Activated CD4-positive, alpha-beta T cell treated with anti-CD3 and anti-CD28 coated beads, Interleukin-2, amount 50 U/mL, for 16 hours (primary cell): ENCODE measurements around the gene MYO7B.

Source experiments
- DNase-seq: peaks from one replicate; pipeline ENCODE4 v3.0.0-alpha.2; 2020

MYO7B gene

GRCh38 chr2:127670055-127670956 lies 134.8 kb downstream of the MYO7B start:
- no peak for DNase-seq

DNA sequence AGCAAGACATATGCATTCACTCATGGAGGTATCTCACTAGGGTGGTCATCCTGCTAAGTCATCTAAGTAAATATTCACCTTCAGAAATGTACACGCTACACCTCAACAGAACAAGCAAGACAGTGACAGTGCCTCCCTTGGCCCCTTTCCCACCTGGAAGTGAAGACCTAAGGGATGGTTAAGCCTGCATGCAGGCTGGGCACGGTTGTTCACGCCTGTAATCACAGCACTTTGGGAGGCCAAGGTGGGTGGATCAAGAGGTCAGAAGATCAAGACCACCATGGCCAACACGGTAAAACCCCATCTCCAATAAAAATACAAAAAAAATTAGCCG lies 135.4 kb downstream of the MYO7B start:
- no peak for DNase-seq

DNA sequence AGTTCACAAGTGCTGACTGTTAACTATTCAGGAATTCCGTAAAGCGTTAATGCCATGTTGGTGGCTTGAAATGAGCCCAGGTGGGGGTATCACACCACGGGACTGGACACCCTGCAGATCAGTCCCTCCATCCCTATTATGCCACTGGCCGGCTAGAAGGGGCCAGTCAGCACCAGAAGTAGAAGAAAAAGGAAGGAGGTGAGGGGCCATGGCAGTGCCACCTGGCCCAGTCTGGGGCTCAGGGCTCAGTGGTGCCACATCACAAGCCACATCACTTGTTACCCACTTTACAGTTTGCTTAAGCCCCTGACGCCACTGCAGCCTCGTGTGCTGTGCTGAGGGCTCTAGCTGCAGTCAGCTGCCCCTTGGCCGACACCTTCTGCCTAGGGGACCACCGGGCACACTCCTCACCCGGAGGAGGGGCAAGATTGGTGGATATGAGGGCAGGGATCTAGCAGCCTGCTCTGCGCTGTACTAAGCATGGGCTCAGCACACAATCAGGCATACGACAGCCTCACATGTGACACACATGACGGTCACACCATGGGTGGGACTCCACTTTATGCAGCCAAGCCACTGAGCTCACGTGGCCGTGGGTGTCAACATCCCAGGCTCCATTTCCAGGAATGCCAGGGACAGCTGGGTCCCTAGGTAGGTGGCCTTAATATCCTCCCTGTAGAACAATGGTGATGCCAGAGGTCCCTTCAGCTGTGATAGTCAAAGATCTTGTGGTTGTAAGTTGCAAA lies 136.2 kb downstream of the MYO7B start:
- no peak for DNase-seq

- no peak for DNase-seq
Observed at GRCh38 chr2:127672341-127673224, 137.1 kb downstream of the MYO7B start.

- DNase-seq, result no peak
Observed at GRCh38 chr2:127673291-127674069, 138.0 kb downstream of the MYO7B start.

DNA sequence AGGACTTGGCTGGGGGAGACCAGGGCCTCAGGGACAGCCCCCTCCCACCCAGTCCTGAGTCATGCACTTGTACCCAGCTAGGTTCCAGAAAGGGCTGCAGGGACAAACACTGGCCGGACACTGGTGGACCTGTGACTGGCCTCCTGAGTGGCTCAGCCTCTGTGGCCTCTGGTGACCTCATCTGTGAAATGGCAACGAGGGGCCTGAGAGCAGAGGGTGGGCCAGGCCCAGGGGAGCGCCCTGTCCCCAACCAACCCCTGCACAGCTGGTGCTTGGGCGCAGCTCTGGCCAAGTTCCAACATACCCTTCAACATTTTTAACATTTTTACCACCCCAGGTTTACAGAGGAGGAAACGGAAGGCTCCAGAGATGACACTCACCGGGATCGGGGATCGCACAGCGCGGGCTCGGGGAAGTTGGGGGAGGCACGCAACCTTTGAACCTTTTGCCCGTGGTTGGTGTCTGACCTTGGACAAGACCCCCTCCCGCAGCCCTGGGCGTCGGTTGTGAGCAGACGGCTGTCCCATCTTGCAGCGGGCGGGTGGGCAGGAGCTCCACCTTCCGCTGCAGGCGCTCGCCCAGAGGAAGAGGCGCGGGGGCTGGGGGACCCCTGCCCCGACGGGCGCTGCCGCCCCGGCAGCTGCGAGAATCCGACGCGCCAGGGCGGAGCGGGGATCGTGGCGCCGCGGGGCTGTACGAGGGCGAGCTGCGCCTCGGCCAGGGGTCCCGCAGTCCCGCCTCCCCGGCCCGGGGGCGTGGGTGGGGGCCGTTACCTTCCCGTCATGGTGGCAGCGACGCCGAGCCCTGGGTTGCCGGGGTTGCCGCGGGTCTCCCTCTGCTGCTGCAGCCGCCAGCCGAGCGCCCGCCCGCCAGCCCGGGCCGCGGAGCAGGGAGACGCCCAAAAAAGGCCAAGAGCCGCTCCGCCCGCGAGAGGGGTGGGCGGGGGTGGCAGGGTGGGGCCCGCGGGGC lies 139.0 kb downstream of the MYO7B start:
- no peak for DNase-seq

- no peak for DNase-seq
Observed at GRCh38 chr2:127675331-127676261, 140.1 kb downstream of the MYO7B start, which contains the start of gene LIMS2. Gene LIMS2 (minus strand): TSS chr2:127675530. CDS start chr2:127675024, 506 bp downstream.

DNA sequence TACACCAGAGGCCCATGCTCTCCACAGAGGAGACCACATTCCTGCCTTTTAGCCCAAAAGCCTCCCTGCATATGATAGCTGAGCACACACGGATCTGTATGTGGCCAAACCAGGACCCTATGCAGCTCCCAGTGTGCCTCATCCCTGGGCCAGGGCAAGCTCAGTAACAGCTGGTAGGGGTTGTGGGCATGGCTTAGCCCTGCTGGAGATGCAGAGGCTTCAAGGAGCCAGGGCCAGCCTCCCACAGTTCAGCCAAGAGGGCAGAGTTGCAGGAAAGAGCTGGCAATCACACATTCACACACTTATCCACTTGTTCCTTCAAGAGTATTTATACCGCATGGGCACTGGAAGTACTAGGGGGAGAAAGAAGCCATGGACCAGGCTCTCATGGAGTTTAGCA lies 141.4 kb downstream of the MYO7B start:
- no peak for DNase-seq

GRCh38 chr2:127678531-127678930 lies 143.0 kb downstream of the MYO7B start:
- no peak for DNase-seq

GRCh38 chr2:127678991-127679390 lies 143.5 kb downstream of the MYO7B start:
- no peak for DNase-seq

DNA sequence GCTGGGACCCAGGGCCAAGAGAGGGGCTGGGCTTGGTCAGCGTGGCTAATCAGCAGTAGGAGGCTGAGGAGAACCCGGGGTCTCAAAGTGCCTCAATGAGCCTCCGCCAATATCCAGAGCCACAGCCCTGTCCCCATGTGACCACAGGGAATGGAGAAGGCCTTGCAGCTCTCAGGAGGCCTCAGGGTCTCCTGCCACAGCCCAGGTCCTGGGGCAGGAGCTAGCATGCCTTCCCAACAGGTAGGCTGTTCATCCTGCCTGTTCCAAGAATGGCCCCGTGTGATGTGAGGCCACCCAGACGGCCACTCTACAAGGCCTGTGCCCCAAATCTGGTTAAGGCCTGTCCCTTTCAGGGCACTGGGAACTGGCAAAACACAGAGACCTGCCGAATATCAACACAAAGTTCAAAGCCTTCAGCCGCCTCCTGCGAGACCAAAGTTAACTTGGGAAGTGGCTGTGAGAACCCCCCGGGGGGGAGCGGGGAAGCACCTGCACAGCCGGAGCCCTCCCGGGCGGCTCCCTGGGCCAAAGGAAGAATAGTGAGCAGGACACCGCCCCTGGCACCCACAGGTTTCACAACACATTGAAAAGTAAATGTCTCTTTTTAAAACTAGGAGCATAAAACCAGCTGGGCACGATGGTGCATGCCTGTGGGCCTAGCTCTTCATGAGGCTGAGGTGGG lies 144.3 kb downstream of the MYO7B start:
- no peak for DNase-seq

DNA sequence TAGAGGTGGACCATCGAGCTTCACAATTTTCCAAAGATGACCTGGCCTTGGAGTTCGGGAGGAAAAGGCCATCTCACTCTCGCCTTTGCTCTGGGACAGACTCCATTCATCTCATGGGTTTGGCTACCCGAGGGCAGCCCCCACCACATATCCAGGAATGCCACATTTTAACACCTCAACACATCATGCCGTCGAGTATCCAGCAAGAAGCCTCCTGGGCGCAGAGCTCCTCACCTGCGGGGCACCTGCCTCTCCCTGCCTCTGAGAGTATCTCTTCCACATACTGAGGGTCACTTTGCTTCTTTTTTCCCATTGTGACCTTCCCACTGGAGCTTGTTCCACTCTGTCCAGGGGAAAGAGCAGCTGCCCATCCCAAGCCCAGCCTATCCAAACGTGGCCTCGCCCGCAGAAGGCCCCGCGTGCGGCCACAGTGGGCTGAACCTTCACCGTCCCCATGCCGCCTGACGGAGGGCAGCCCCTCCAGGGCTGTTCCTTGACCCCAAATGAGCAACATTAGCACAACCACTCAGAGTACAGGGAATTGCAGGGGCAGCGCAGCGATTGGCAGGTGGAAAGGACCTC lies 145.3 kb downstream of the MYO7B start:
- no peak for DNase-seq

GRCh38 chr2:127681288-127681804 lies 145.9 kb downstream of the MYO7B start:
- no peak for DNase-seq

DNA sequence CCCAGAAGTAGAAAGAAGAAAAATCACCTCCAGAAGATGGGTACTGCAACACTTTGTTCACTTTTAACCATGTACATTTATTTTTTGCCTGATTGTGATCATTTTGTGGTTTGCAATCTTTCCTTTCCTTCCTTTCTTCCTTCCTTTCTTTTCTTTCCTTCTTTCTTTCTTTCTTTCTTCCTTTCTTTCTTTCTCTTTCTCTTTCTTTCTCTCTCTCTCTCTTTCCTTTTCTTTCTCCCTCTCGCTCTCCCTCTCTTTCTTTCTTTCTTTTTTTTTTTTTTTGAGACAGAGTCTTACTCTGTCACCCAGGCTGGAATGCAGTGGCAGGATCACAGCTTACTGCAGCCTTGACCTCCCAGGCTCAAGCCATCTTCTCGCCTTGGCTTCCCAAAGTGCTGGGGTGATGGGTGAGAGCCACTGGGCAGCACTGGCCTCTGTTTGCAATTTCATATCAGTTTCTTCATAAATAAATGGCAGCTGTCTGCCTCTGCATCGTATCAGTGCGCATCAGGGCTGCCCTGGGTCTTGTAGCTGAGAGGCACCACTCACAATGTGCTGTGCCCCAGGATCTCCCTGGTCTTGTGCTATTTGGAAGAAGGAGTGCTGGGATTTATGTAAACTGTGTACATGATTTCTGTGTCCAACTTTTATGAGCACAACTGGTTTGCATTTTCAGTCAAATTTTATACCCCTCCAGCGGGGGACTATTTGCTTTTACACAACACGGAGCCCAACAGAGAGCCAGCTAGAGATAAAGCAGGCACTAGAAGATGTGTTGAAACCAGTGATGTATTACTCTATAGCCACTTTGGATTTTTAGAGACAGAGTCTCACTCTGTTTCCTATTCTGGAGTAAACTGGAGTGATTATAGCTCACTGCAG lies 146.7 kb downstream of the MYO7B start:
- DNase-seq, result no peak

DNA sequence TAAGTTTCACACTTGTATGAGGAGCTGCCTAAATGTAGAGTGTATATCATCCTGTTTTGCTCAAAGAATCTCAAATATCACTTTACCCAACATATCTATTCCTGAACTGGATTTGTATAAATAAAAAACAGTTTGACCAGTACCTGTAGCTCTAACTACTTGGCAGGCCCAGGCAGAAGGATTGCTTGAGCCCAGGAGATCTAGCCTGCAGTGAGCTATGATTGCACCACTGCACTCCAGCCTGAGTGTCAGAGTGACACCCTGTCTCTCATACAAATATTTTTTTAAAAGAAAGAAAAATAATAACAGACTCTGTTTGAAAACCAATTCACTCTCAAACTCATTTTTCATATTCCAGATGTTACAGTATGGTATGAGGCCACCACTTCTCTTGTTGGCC lies 147.6 kb downstream of the MYO7B start:
- no peak for DNase-seq

GRCh38 chr2:127683757-127684156 lies 148.3 kb downstream of the MYO7B start:
- no peak for DNase-seq

GRCh38 chr2:127685410-127686080 lies 150.1 kb downstream of the MYO7B start:
- DNase-seq, result no peak
